ENCODE results near the gene ACOX3. TPM values are rescaled to one million over a fixed set of nuclear protein-coding genes. Genes with fewer than 3 reads are reported as not detected.

The ACOX3 gene
- total RNA-seq, 4 donors from 2014 or later = 32.0 to 77.2 (median 43.8) TPM

- H3K4me1 ChIP-seq = peaks cover 0 to 8% (median 5%) of the 10 kb centered on the region in 4 donors
- no peaks in the 10 kb centered on the region for H3K27me3 ChIP-seq
- DNase-seq (ENCODE audit: extremely low spot score) = no peak
- intact Hi-C loops (cut with DNase I) = no loop called here
- TF ChIP-seq EP300 (IDR thresholded peaks at IDR 0.05) = no peak
- TF ChIP-seq POLR2AphosphoS5 (IDR thresholded peaks at IDR 0.05) = no peak
- TF ChIP-seq, protein P1, sequence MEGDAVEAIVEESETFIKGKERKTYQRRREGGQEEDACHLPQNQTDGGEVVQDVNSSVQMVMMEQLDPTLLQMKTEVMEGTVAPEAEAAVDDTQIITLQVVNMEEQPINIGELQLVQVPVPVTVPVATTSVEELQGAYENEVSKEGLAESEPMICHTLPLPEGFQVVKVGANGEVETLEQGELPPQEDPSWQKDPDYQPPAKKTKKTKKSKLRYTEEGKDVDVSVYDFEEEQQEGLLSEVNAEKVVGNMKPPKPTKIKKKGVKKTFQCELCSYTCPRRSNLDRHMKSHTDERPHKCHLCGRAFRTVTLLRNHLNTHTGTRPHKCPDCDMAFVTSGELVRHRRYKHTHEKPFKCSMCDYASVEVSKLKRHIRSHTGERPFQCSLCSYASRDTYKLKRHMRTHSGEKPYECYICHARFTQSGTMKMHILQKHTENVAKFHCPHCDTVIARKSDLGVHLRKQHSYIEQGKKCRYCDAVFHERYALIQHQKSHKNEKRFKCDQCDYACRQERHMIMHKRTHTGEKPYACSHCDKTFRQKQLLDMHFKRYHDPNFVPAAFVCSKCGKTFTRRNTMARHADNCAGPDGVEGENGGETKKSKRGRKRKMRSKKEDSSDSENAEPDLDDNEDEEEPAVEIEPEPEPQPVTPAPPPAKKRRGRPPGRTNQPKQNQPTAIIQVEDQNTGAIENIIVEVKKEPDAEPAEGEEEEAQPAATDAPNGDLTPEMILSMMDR (IDR thresholded peaks at IDR 0.05) = no peak
- TF ChIP-seq POLR2A (IDR thresholded peaks at IDR 0.05; ENCODE audit: low read depth) = no peak
- WGBS = 90% methylated on average over 32 of the region's 32 CpGs
- H3K36me3 ChIP-seq = peaks cover 9 to 88% (median 53%) of the 10 kb centered on the region in 4 donors
- no peaks in the 10 kb centered on the region for H3K9me3 ChIP-seq
- H3K27ac ChIP-seq (replicated peaks in 1 of 4) = no peak overlapping the region
- H3K4me3 ChIP-seq = no peak overlapping the region
Observed at GRCh38 chr4:8373270-8373972, 67.1 kb downstream of the ACOX3 start.

GRCh38 chr4:8372506-8372905, 68.0 kb downstream of the ACOX3 start:
- H3K27ac ChIP-seq (replicated peaks in 1 of 4) = no peak overlapping the region
- no peak for DNase-seq (ENCODE audit: extremely low spot score)
- peaks cover 0 to 8% (median 5%) of the 10 kb centered on the region in 4 donors for H3K4me1 ChIP-seq
- H3K9me3 ChIP-seq = no peaks in the 10 kb centered on the region
- no peak for TF ChIP-seq POLR2AphosphoS5 (IDR thresholded peaks at IDR 0.05)
- TF ChIP-seq, protein P1 (IDR thresholded peaks at IDR 0.05) = no peak
- TF ChIP-seq POLR2A (IDR thresholded peaks at IDR 0.05; ENCODE audit: low read depth) = no peak
- TF ChIP-seq EP300 (IDR thresholded peaks at IDR 0.05) = no peak
- intact Hi-C loops (cut with DNase I) = no loop called here
- H3K36me3 ChIP-seq = peaks cover 8 to 86% (median 45%) of the 10 kb centered on the region in 4 donors
- no peaks in the 10 kb centered on the region for H3K27me3 ChIP-seq
- 85% methylated on average over 13 of the region's 13 CpGs for WGBS
- no peak overlapping the region for H3K4me3 ChIP-seq

DNA sequence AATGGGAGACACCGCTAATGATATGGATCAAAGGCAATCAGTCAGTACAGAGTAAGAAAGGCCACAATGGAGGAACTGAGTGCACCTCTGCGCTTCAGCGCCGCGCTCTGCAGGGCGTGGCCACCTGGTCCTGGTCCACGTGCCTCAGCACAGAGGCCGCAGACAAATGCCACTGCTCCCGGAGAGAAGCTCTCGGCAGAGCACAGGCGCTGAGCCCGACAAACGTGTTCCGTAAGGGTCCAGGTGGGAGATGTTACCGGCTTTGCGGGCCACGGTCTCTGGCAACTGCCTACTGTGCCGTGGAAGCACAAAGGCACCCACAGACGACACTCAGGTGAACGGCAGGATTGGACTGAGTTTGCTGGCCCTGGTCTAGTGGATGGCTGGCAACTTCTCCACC, 68.9 kb downstream of the ACOX3 start:
- H3K27me3 ChIP-seq = no peaks in the 10 kb centered on the region
- no peak for DNase-seq (ENCODE audit: extremely low spot score)
- 94% methylated on average over 20 of the region's 20 CpGs for WGBS
- H3K9me3 ChIP-seq = no peaks in the 10 kb centered on the region
- H3K27ac ChIP-seq (replicated peaks in 1 of 4) = no peak overlapping the region
- no peak overlapping the region for H3K4me3 ChIP-seq
- peaks cover 5 to 85% (median 41%) of the 10 kb centered on the region in 4 donors for H3K36me3 ChIP-seq
- intact Hi-C loops (cut with DNase I) = no loop called here
- peaks cover 0 to 8% (median 5%) of the 10 kb centered on the region in 4 donors for H3K4me1 ChIP-seq
- TF ChIP-seq POLR2A (IDR thresholded peaks at IDR 0.05; ENCODE audit: low read depth) (no peak), POLR2AphosphoS5 (IDR thresholded peaks at IDR 0.05) (no peak), EP300 (IDR thresholded peaks at IDR 0.05) (no peak)
- TF ChIP-seq, protein P1 (IDR thresholded peaks at IDR 0.05) = no peak

DNA sequence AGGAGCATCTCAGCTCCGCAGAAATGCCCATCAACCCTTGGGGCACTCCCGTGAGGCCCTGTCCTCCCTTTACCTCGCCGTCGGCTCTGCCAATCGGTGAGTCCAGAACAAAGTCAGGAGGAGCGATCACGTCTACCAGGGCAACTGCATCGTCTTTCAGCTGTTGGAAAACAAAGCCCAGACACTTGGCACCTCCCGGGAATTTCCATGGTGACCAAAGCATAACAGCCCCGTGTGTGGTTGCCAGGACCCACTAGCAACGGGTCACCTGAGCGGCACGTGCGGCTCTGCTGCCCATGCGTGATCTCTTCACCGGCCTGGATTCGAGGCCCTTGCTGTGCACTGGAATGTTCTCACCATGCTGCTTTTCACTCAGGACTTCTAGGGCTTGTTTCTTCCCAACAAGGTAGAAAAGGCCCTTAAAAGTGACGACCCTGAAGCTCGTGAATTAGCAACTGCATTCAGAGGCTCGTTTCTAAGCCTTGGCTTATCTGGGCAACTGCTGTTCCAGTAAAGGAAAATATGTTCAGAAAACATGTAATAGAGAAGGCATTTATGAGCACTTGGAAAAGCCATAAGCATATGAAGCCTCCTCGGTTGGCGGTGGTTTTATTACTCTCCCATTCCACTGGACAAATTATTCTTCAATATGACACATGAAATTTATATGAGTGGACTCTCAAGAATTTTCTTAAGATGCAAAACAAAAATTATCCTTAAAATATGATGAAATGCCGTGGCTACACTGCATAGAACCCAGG, 69.5 kb downstream of the ACOX3 start:
- 64% methylated on average over 15 of the region's 24 CpGs for WGBS
- H3K27me3 ChIP-seq = no peaks in the 10 kb centered on the region
- intact Hi-C loops (cut with DNase I) = no loop called here
- no peaks in the 10 kb centered on the region for H3K9me3 ChIP-seq
- H3K27ac ChIP-seq (replicated peaks in 1 of 4) = peak overlapping the region in 1 of 4 donors; percentile 14
- TF ChIP-seq POLR2A (IDR thresholded peaks at IDR 0.05; ENCODE audit: low read depth) (no peak), POLR2AphosphoS5 (IDR thresholded peaks at IDR 0.05) (peak in 1 of 2 donors; percentile 63)
- H3K4me3 ChIP-seq = no peak overlapping the region
- H3K36me3 ChIP-seq = peaks cover 9 to 86% (median 43%) of the 10 kb centered on the region in 4 donors
- peaks cover 0 to 8% (median 5%) of the 10 kb centered on the region in 4 donors for H3K4me1 ChIP-seq
- no peak for DNase-seq (ENCODE audit: extremely low spot score)

All from esophagus muscularis mucosa (tissue), 4 donors.